ENCODE measurements around the gene STAG1.
"Not testable (repeated sequence)": the region's sequence is repeated elsewhere in the genome, so short reads cannot be mapped to it uniquely, and the experiment has no call there.

The STAG1 gene

DNA sequence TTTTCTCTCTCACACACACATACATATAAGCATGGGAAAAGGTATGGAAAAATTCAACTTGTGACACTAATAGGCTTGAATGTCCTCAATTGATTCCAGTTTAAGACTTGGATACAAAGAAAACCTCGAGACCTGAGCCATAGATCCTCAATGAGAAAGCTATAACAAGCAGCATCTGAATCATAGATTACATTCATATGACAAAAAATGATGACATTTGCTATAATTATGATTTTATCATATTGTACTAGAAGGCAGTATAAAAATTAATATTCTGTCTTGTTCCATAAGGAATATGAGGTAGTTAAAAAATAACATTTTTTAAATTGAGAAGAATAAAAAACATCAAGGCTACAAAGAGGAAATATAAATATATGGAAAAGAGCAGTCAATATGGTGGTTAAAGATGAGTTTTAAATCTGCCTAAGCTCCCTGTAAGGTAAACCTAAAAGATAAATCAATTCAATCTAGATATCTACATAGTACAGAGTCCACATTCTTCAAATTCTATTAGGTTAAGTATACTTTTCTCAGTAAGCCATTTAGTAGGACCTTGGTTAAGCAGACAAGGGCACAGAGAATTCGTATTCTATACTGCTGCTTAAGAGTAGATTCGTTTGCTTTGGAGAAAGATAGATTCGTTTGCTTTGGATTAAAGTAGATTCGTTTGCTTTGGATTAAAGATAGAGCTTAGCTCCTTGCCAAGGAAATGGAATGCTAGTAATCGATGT, 175.7 kb downstream of the STAG1 start:
- no peak for DNase-seq

DNA sequence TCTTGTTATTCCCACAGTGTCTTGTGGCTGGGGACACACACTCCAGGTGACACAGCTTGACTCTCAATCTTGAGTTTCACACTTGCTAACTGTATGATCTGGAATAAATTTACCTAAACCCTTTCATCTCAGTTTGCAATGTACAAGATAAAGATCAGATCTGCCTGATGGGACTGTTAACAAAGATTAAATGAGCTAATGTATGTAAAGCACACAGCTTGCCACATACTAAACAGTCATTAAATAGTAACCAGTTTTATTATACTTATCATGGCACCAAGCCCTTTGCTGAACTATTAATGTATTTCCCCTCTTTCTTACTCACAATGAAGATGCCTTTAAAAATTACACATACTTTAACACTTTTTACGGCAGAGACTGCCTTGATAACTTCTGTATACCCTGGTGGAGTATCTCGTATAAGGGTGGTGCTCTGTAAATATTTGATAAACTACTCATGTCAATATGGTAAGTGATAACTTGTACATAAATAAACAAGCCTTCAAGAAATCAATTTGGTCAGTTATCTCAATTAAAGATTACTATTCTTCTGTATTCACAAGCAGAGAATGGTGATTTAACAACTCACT, 184.5 kb downstream of the STAG1 start:
- DNase-seq = no peak

DNA sequence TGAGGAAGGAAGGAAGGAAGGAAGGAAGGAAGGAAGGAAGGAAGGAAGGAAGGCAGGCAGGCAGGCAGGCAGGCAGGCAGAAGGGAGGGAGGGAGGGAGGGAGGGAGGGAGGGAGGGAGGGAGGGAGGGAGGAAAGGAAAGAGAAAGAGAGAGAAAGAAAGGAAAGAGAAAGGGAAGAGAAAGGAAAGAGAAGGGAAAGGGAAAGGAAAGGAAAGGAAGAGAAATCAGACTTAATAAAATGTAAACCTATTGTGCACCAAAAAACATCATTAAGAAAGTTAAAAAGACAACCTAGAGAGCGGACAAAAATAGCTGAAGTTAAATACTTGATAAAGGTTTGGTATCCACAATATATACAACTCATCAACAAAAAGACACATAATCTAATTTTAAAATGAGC, 187.2 kb downstream of the STAG1 start:
- DNase-seq = not testable (repeated sequence)

DNA sequence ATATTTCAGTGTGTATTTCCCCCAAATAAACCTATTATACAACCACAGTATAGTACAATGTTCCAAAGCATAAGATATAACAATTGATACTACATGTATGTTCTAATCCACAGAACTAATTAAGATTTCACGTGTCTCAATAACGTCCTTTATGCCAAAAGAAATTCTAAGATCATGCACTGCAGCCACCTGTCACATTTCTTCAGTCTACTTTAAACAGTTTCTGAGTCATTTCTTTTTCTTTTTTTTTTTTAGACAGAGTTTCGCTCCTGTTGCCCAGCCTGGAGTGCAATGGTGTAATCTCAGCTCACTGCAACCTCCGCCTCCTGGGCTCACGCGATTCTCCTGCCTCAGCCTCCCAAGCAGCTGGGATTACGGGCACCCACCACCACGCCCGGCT, 190.2 kb downstream of the STAG1 start:
- DNase-seq = no peak

DNA sequence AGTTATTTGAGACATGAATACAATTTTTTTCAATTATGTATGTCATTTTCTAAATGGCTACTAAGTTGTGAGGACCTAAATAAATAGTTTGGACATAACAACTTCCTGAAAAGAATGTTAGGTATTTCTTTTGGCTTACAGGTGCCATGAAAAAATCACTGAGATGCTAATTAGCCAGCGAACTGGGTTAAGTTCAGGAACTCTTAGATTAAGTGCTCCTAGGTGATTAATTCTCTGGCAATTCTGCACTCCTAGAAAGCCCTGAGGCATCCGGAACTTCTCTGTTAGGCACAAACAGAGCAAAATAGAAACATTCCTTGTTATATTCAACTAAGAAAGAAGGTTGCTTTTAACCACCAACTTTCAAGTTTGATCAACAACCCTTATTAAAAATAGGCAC, 192.3 kb downstream of the STAG1 start:
- DNase-seq = no peak

DNA sequence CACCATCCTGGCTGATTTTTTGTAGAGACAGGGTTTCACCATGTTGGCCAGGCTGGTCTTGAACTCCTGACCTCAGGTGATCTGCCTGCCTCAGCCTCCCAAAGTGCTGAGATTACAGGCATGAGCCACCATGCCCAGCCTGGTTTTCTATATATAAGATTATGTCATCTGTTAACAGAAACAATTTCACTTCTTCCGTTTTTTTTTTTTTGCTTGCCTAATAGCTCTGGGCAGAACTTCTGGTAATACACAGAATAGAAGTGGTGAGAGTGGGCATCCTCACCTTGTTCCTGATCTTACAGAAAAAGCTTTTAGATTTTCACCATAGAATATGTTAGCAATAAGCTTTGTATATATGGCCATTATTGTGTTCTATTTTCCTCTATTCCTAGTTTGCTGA, 202.7 kb downstream of the STAG1 start:
- not testable (repeated sequence) for DNase-seq

DNA sequence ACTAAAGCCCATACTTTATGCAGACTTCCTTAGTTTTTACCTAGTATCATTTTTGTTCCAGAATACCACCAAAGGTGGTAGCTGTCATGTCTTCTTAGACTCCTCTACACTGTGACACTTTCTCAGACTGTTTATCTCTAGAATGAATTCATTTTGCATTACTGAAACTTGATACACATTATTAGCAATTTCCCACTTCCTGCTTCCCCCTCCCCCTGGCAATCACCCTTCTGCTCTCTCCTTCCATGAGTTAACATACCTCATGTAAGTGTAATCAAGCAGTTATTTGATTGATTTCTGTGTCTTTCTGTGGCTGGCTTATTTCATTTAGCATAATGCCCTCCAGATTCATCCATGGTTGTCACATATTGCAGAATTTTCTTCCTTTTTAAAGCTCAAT, 204.9 kb downstream of the STAG1 start:
- DNase-seq = peak; percentile 87

DNA sequence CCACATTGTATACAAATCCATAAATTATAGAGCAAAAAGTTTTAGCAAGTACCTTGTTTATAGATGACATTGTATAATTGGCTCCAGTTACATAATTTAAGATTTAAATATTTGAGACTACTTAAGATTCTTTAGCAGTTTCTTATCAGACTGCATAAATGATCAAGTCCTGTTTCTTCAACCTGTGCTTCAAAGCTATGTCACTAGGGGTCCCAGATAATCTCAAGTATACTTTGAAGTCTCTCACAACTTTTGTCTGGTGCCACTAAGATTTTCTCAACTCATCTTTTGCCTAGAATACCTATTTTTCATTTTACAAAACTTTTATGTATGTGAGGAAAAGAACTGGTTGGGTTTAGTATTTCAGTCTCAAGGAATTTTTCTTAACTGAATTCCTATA, 205.5 kb downstream of the STAG1 start:
- no peak for DNase-seq

DNA sequence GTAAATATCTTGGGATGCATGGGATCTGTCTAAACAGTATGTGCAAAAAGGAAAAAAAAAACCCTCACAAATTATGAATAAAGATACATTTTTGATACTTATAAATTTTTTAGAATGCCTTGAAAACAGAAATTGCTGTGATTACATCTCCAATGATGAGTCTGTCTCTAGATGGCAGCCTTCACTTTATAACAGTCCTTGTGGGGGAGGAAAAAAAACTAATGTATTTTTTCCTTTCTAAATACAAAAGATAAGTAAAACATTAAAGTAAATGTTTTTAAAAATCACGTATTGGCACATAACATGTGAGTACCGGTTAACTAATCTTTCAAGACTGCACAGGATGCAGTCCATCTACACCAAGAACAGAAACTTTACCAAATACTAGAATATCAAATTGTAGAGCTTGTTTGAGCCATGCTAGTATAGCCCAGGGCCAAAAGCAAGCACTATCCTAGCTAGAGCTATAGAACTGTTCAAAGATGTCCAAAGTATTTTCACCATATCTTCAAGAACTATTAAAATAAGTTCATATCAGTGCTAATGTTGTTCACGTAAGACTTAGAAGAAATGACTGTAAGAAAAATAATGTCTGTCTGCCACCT, 206.4 kb downstream of the STAG1 start:
- peak; percentile 21 for DNase-seq

DNA sequence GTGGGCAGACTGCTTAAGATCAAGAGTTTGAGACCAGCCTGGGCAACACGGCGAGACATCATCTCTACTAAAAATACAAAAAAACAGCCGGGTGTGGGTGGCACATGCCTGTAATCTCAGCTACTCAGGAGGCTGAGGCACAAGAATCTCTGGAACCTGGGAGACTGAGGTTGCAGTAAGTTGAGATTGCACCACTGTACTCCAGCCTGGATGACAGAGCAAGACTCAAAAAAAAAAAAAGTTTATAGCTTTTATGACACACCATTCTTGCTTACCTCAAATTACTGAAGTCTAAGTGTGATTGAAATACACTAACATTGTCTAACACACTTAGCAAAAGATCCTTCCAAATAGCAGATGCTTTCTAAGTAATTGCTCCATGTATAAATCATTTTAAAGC, 207.6 kb downstream of the STAG1 start:
- DNase-seq = no peak

DNA sequence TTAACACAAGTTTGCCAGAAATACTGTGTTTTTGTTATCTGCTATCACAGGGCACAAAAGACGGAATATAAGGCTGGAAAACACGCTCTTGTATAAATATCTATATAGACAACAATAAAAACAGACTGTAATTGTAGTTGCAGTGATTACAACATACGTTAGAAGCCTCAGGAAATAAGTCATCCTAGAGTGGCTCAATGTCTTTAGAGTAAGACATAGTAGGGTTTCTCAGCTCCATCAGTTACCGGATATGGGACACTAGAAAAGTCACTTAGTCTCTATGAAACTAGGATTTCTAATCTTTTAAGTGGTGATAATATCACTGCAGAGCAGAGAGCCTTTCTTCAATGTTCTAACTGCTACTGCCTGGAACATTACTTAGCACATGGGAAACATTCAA, 208.8 kb downstream of the STAG1 start:
- DNase-seq = no peak

DNA sequence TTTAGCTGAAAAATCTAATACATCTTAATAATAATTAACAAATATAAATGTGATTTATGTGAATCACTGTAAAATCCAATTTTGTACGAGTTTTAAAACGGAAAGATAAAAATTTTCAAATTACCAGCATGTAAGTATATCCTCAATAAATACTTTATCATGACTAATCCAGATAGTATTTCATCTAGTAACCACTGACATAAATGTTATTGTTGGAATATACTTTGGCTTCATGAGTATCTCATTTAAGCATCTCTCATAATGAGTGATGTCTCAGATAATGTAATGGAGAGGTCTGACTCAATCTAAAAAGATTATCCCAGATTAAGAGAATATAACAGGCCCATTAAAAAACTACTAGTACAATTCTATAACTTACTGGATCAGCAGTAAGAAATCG, 216.3 kb downstream of the STAG1 start:
- DNase-seq = no peak

DNA sequence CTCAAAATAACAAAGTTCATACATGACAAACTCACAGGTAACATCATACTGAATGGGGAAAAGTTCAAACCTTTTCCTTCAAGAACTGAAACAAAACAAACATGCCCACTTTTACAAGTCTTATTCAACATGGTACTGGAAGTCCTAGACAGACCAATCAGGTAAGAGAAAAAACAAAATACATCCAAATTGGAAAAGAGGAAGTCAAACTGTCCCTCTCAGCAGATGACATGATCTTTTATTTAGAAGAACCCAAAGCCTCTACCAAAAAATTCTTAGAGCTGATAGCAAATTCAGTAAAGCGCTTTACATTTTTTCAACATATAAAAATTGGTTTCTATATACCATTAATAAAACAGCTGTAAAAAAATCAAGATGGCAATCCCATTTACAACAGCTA, 219.4 kb downstream of the STAG1 start:
- no peak for DNase-seq

DNA sequence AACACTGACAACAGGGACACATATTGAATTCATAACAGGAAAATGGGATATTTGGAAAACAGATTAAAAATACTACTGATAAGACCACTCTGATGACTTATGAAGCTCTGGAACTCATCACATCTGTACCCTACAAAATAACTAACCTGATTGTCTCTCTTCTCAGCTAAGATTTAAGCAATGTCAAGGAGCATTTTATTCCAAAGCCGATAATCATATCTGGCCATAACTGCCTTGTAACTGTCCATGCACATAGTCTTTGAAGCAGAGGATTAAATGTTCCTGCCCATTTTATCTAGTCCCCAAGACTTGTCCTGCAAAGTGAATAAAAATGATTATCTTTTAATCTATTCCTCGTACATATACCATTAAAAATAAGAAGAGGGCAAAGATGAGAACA, 234.1 kb downstream of the STAG1 start:
- no peak for DNase-seq

DNA sequence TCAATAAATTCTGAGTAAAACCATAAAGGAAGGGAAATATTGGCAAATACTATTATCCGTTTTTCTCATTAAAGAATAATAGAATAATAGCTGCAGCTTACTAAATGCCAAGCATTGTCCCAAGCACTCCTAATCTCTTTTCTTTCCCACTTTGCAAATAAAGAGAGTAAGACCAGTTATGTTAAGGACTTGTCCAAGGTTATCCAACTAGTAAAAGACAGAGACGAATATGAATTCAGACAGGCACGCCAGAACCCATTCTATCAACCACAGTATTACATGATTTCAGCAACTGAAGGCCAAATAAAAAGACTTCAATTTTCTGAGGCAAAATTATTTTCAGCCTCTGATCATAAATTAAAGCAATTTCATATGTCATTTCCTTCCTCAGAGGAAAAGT, 235.5 kb downstream of the STAG1 start:
- DNase-seq = no peak

DNA sequence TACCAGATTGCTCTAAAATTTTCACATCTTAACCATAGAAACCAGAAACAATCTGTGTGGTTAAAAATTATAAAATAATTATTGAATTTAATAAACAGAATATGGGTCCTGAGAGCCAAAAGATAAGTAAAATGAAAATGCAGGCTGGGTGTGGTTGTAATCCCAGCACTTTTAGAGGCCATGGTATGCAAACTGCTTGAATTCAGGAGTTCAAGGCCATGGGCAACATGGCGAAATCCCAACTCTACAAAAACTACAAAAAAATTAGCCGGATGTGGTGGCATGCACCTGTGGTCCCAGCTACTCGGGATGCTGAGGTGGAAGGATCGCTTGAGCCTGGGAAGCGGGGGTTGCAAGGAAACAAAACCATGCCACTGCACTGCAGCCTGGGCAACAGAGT, 236.1 kb downstream of the STAG1 start:
- no peak for DNase-seq

DNA sequence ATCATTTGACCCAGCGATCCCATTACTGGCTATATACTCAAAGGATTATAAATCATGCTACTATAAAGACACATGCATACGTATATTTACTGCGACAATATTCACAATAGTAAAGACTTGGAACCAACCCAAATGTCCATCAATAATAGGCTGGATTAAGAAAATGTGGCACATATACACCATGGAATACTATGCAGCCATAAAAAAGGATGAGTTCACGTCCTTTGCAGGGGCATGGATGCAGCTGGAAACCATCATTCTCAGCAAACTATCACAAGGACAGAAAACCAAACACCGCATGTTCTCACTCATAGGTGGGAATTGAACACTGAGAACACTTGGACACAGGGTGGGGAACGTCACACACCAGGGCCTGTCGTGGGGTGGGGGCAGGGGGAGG, 237.6 kb downstream of the STAG1 start:
- DNase-seq = not testable (repeated sequence)

DNA sequence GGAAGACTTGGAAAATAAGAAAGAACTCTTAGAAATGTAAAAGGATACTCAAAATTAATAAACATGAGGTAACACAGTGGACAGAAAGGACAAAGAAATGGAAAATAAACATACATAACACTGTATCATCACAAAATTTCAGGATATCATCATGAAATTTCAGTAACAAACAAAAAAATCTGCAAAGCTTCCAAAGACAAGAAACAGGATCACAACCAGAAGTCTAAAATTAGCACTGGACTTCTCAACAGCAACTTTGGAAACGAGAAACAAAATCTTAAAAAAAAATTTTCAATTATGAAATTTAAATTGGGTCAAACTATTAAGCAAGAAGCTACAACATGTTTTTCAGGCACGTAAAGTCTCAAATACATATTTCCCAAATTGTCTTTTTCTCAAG, 238.8 kb downstream of the STAG1 start:
- no peak for DNase-seq

DNA sequence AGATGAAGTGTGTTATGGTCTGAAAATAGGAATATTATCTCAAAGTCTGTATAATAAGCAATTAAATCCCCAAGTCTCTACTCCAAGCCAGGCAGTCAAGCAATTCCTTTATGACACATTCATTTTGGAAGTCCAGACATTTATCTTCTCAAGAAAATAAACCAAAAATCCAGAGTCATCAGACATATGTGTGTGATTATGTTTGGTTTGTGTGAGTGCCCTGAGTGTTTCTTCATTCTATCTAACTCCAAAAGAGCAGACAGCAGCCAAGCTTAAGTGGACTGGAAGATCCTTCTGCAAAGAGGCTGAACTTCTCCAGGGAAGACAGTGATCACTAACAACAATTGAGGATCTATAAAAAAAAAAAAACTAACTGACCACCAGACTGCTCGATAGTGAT, 239.8 kb downstream of the STAG1 start:
- no peak for DNase-seq

DNA sequence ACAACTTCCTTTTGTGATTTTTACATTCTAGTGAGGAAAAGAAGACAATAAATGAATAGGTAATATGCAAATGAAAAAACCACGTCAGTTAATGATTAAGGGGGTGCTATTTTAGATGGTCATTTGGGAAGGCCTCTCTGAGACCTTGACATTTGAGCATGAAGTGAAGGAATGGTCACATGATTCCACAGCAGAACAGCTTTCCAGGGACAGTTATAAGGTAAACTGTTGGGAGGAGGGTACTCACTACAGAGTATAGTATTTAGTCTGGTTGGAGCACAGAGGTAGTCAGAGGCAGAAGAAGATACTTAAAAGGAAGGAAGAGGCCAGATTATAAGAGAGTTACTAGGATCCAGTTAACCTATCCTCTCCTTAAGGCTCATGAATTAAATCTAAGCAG, 246.5 kb downstream of the STAG1 start:
- no peak for DNase-seq

DNA sequence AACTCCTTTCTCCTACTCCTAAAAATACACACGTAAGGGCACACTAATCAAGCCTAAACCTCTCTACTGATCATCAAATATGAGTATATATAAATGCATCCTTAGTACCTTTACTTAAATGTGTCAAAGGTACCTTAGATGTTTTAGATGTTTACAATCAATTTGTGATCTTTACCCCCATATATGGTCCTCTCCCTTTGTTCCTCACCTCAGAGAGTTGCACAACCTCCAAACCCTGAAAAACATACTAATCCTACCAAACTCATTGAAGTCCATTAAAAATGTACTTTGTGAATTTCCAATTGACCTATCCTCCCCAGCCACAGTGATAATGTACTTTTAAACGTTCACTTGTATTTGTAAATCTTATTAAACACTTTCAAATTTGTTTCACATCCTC, 249.1 kb downstream of the STAG1 start:
- no peak for DNase-seq

DNA sequence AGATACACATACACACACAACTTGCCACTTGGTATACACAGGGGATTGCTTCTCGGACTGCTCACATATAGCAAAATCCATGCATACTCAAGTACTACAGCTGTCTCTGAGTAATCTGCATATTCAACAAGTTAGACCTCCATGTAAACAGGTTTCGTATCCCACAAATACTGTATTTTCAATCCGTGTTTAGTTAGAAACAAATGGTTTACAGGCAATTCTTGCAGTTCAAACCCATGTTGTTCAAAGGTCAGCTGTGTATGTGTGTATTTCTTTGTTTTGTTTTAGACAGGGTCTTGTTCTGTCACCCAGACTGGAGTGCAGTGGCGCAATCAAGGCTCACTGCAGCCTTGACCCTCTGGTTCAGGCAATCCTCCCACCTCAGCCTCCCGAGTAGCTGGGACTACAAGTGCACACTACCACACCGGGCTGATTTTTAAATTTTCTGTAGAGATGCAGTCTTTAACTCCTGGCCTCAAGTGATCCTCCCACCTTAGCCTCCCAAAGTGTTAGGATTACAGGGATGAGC, 253.2 kb downstream of the STAG1 start:
- no peak for DNase-seq

DNA sequence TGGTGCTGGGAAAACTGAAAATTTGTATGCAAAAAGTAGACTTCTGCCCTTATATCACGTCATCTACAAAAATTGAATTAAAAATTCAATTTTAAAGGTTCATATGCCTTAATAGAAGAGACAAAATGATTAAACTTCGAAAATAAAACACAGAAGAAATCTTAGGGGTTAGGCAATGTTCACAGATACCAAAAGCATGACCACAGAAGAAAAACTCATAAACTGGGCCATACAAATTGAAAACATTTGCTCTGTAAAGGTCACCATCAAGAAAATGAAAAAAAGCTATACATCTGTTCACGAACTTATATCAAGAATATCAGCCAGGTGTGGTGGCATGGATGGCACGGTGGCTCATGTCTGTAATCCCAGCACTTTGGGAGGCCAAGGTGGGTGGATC, 257.0 kb downstream of the STAG1 start:
- no peak for DNase-seq

DNA sequence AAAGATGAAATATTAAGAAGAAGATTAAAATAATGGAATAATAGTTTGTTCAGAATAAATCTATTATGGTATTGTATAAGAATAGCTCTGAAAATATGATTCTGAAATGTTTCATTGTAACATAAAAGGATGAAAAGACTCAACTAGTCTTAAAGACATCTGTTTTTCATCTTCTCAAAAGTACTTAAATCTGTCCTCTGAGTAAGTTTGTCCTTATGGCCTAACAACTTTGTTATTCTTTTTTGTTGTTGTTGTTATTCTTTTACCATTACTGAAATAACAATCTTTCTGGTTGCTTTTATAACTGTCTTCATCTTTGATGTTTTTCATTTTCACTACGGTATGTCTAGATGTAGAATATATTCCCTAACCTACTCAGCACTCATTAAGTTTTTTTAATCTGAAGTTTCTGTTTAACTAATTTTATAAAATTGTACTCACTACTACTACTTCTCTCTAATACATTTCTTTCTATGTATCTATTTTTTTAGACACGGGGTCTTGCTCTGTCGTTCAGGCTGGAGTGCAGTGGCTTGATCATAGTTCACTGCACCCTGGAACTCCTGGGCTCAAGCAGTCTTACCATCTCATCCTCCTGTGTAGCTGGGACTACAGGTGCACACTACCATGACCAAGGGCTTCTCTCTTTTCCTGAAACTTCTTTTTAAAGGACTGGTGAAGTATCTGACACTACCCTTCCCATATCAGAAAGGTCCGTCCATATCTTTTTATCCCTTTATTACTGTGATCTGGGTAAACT, 261.4 kb downstream of the STAG1 start:
- no peak for DNase-seq
